Measurements from ENCODE around the gene BTG3.

The BTG3 gene

DNA sequence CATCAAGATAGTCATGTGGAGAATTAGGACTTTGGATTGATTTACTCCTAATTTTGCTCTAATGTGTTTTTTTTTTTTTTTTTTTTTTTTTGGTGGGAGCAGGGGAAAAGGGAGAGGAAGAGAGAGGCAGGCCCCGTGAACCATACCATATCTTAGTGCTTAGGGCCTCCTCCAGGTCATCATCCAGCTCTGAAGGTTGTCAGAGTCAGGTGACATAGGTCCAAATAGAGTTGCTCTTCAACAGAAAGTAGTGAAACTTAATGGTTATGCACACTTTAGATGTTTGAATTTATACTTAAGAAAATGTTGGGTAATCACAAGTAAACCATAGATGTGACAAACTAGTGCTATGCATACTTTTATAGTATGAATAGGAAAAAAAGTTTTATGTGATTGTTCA lies 67.7 kb downstream of the BTG3 start:
- no peak for DNase-seq (ENCODE audit: low read depth)
- TF ChIP-seq, protein P1, sequence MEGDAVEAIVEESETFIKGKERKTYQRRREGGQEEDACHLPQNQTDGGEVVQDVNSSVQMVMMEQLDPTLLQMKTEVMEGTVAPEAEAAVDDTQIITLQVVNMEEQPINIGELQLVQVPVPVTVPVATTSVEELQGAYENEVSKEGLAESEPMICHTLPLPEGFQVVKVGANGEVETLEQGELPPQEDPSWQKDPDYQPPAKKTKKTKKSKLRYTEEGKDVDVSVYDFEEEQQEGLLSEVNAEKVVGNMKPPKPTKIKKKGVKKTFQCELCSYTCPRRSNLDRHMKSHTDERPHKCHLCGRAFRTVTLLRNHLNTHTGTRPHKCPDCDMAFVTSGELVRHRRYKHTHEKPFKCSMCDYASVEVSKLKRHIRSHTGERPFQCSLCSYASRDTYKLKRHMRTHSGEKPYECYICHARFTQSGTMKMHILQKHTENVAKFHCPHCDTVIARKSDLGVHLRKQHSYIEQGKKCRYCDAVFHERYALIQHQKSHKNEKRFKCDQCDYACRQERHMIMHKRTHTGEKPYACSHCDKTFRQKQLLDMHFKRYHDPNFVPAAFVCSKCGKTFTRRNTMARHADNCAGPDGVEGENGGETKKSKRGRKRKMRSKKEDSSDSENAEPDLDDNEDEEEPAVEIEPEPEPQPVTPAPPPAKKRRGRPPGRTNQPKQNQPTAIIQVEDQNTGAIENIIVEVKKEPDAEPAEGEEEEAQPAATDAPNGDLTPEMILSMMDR (IDR thresholded peaks at IDR 0.05; ENCODE audit: low read length, missing control alignments), result no peak

More for the DNA sequence above, 67.7 kb downstream of the BTG3 start:
- H3K4me3 ChIP-seq (replicated peaks; ENCODE audit: low read depth, low read length), result no peak overlapping the region

Data from fibroblast of pulmonary artery (primary cell).